Measurements from ENCODE around the gene PHLDB1.

DNA sequence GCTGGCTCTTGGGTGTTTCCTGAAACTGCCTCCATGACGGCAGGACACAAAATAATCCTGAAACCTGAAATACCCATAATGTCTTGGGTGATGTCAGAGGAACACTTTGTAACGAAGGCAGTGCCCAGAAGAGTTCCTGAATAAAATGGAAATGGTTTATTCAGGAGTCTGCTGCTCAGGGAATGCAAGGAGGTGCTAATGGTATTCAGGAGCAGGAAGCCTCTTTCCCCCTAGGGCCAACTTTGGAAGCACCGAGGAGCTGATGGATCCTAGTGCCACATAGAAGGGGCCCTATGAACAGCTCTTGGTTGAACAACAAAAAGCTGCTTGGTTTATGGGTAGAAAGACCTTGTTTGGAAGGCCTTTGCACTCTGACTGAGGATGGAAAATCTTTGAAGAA lies 56.5 kb downstream of the PHLDB1 start:
- TF ChIP-seq, protein P1, sequence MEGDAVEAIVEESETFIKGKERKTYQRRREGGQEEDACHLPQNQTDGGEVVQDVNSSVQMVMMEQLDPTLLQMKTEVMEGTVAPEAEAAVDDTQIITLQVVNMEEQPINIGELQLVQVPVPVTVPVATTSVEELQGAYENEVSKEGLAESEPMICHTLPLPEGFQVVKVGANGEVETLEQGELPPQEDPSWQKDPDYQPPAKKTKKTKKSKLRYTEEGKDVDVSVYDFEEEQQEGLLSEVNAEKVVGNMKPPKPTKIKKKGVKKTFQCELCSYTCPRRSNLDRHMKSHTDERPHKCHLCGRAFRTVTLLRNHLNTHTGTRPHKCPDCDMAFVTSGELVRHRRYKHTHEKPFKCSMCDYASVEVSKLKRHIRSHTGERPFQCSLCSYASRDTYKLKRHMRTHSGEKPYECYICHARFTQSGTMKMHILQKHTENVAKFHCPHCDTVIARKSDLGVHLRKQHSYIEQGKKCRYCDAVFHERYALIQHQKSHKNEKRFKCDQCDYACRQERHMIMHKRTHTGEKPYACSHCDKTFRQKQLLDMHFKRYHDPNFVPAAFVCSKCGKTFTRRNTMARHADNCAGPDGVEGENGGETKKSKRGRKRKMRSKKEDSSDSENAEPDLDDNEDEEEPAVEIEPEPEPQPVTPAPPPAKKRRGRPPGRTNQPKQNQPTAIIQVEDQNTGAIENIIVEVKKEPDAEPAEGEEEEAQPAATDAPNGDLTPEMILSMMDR (IDR thresholded peaks at IDR 0.05): no peak
- no peak for TF ChIP-seq POLR2A (IDR thresholded peaks at IDR 0.05)
